H1 (cell line): ENCODE measurements around the gene DYRK2. TPM values are rescaled to one million over a fixed set of nuclear protein-coding genes. Genes with fewer than 3 reads are reported as not detected.

Experiments
- CTCF ChIA-PET: fragments of 300-600 bp; sonication (Branson Sonifier 250); formaldehyde crosslinking; loops from one replicate; lab custom pipeline; 2021; ENCODE audit not compliant: partially characterized antibody; lab: Charles Lee
- POLR2A ChIA-PET: fragments of 300-600 bp; sonication (Branson Sonifier 250); formaldehyde crosslinking; loops from one replicate; lab custom pipeline; 2021; ENCODE audit warnings: inconsistent platforms; ENCODE audit not compliant: partially characterized antibody; lab: Charles Lee
- DNase-seq, 2 experiments: peaks; one replicate each; pipeline versions ENCODE4 v3.0.0 to v3.0.0-alpha.2; 2010 to 2022; ENCODE audit warnings: low spot score in 2 of 2, low read depth in 1 of 2, mixed read lengths in 1 of 2
- FAIRE-seq: peaks from 2 replicates; lab custom pipeline; 2011; peaks lifted over from hg19 to GRCh38; lab: Jason Lieb, UNC
- H2AFZ ChIP-seq: 2 replicates; pipeline ENCODE4 v1.8.1; 2012; ENCODE audit warnings: low read length, inconsistent platforms
- H2AK5ac ChIP-seq: 2 replicates; pipeline ENCODE4 v1.6.1; 2013; ENCODE audit warnings: low read depth, low read length
- H2BK120ac ChIP-seq: replicated peaks from 2 replicates; pipeline ENCODE3; 2013; ENCODE audit warnings: low read depth, low read length, inconsistent platforms
- H2BK12ac ChIP-seq: 2 replicates; pipeline ENCODE4 v1.6.1; 2013; ENCODE audit warnings: low read depth, low read length
- H2BK15ac ChIP-seq: 2 replicates; pipeline ENCODE4 v1.6.1; 2013; ENCODE audit warnings: low read length
- H2BK20ac ChIP-seq: 2 replicates; pipeline ENCODE4 v1.6.1; 2013; ENCODE audit warnings: low read length
- H2BK5ac ChIP-seq: 2 replicates; pipeline ENCODE4 v1.6.1; 2013; ENCODE audit warnings: low read depth, low read length
- H3K14ac ChIP-seq: 2 replicates; pipeline ENCODE4 v1.6.1; 2013; ENCODE audit warnings: inconsistent platforms; ENCODE audit not compliant: insufficient read length
- H3K18ac ChIP-seq: 2 replicates; pipeline ENCODE4 v1.6.1; 2013; ENCODE audit warnings: low read length; ENCODE audit errors: extremely low read depth
- H3K23ac ChIP-seq: 2 replicates; pipeline ENCODE4 v1.6.1; 2013; ENCODE audit warnings: inconsistent platforms; ENCODE audit not compliant: insufficient read length
- H3K23me2 ChIP-seq: 2 replicates; pipeline ENCODE4 v1.6.1; 2013; ENCODE audit warnings: low read depth, low read length
- H3K27ac ChIP-seq: 2 replicates; pipeline ENCODE4 v1.6.1; 2011; ENCODE audit warnings: low read depth, low read length, inconsistent platforms
- H3K27me3 ChIP-seq, 4 experiments: replicated peaks in 1 of 4; 1 replicate in 1 of 4; 2 replicates in 3 of 4; pipeline versions ENCODE4 v1.6.1 to v1.8.1; 2011 to 2013; ENCODE audit warnings: low read length in 3 of 4, mild to moderate bottlenecking in 3 of 4, inconsistent platforms in 2 of 4, mixed read lengths in 2 of 4, moderate library complexity in 1 of 4; ENCODE audit not compliant: control insufficient read depth in 3 of 4, insufficient read depth in 3 of 4; ENCODE audit errors: extremely low read depth in 1 of 4
- H3K36me3 ChIP-seq, 4 experiments: 2 replicates each; pipeline versions ENCODE4 v1.6.1 to v1.8.1; 2011 to 2013; ENCODE audit warnings: mild to moderate bottlenecking in 4 of 4, low read length in 3 of 4, moderate library complexity in 2 of 4, control low read depth in 1 of 4, inconsistent platforms in 1 of 4; ENCODE audit not compliant: insufficient read depth in 4 of 4, control insufficient read depth in 2 of 4
- H3K4ac ChIP-seq: replicated peaks from 2 replicates; pipeline ENCODE3; 2013; ENCODE audit warnings: low read length, low read depth, mixed read lengths, inconsistent platforms; ENCODE audit not compliant: insufficient read length
- H3K4me1 ChIP-seq, 4 experiments: replicated peaks in 1 of 4; 1 replicate in 1 of 4; 2 replicates in 3 of 4; pipeline versions ENCODE4 v1.6.1 to v1.8.1; 2011 to 2013; ENCODE audit warnings: low read length in 3 of 4, inconsistent platforms in 2 of 4, mixed read lengths in 1 of 4; ENCODE audit not compliant: insufficient read depth in 4 of 4, control insufficient read depth in 3 of 4
- H3K4me2 ChIP-seq, 2 experiments: 2 replicates each; pipeline versions ENCODE4 v1.6.1 to v1.8.1; 2011 to 2013; ENCODE audit warnings: low read depth in 2 of 2, low read length in 2 of 2, control low read depth in 1 of 2, inconsistent platforms in 1 of 2, mild to moderate bottlenecking in 1 of 2; ENCODE audit not compliant: insufficient read depth in 1 of 2
- H3K4me3 ChIP-seq, 4 experiments: fragments of 200-600, 300-600 bp in 1 of 4; sonication (generic), shearing (Covaris generic), sonication (Bioruptor Twin) in 1 of 4; 2 replicates each; pipeline versions ENCODE4 v1.5.1 to v1.8.1; 2011 to 2016; ENCODE audit warnings: low read length in 4 of 4, low read depth in 3 of 4, control low read depth in 2 of 4, inconsistent platforms in 2 of 4, mild to moderate bottlenecking in 2 of 4, mixed read lengths in 1 of 4, moderate library complexity in 1 of 4; ENCODE audit not compliant: insufficient read depth in 2 of 4; ENCODE audit errors: extremely low read depth in 1 of 4
- H3K56ac ChIP-seq: replicated peaks from 2 replicates; pipeline ENCODE3; 2013; ENCODE audit warnings: low read depth, mild to moderate bottlenecking, mixed read lengths, low read length, inconsistent platforms; ENCODE audit not compliant: insufficient read length
- H3K79me1 ChIP-seq: 2 replicates; pipeline ENCODE4 v1.6.1; 2013; ENCODE audit warnings: low read depth, low read length, control low read depth
- H3K79me2 ChIP-seq, 2 experiments: 2 replicates each; pipeline versions ENCODE4 v1.6.1 to v1.8.1; 2012 to 2013; ENCODE audit warnings: low read length in 2 of 2, mild to moderate bottlenecking in 2 of 2, inconsistent platforms in 1 of 2; ENCODE audit not compliant: insufficient read depth in 2 of 2, control insufficient read depth in 1 of 2
- H3K9ac ChIP-seq, 4 experiments: replicated peaks in 1 of 4; 1 replicate in 1 of 4; 2 replicates in 3 of 4; pipeline versions ENCODE4 v1.6.1 to v1.8.1; 2011 to 2013; ENCODE audit warnings: low read depth in 3 of 4, low read length in 3 of 4, control low read depth in 2 of 4, mild to moderate bottlenecking in 2 of 4, moderate library complexity in 2 of 4, inconsistent platforms in 1 of 4; ENCODE audit errors: extremely low read depth in 1 of 4
- H3K9me3 ChIP-seq, 2 experiments: 2 replicates each; pipeline versions ENCODE4 v1.6.1 to v1.8.1; 2012 to 2013; ENCODE audit warnings: mild to moderate bottlenecking in 2 of 2, moderate library complexity in 2 of 2, control low read depth in 1 of 2, inconsistent platforms in 1 of 2, low read depth in 1 of 2, low read length in 1 of 2, mixed read lengths in 1 of 2; ENCODE audit not compliant: insufficient read depth in 2 of 2
- H4K20me1 ChIP-seq, 2 experiments: replicated peaks in 1 of 2; 2 replicates each; pipeline versions ENCODE3 to v1.8.1; 2011 to 2013; ENCODE audit warnings: inconsistent platforms in 2 of 2, low read length in 2 of 2, mild to moderate bottlenecking in 1 of 2; ENCODE audit not compliant: insufficient read depth in 2 of 2, control insufficient read depth in 1 of 2
- H4K5ac ChIP-seq: 2 replicates; pipeline ENCODE4 v1.6.1; 2013; ENCODE audit warnings: low read length, low read depth, mixed read lengths, inconsistent platforms; ENCODE audit not compliant: insufficient read length
- H4K8ac ChIP-seq: 2 replicates; pipeline ENCODE4 v1.8.0; 2013; ENCODE audit warnings: mild to moderate bottlenecking, moderate library complexity, low read length, inconsistent platforms; ENCODE audit not compliant: insufficient read depth; ENCODE audit errors: extremely low read depth
- H4K91ac ChIP-seq: replicated peaks from 2 replicates; pipeline ENCODE3; 2013; ENCODE audit warnings: low read length, mixed read lengths, inconsistent platforms; ENCODE audit not compliant: insufficient read length
- ASH2L ChIP-seq: fragments of 200-600, 300-600 bp; sonication (generic); IDR thresholded peaks from one replicate; pipeline ENCODE4 v1.7.1; 2017; ENCODE audit warnings: low read length
- BACH1 ChIP-seq: IDR thresholded peaks from 2 replicates; pipeline ENCODE4 v1.6.1; 2012; ENCODE audit warnings: low read length, improper control_type of control experiment
- CBX8 ChIP-seq: fragments of 300-800, 300-1000 bp; sonication (generic); IDR thresholded peaks from 2 replicates; pipeline ENCODE4 v1.7.1; 2016; ENCODE audit warnings: low read depth, low read length, borderline replicate concordance
- WGBS, 2 experiments: shearing (Covaris generic) in 1 of 2; methylation state at CpG; one replicate each; pipeline versions ENCODE4 v1.1.6 to v1.1.7; 2013 to 2015; ENCODE audit warnings: low lambda C conversion rate in 2 of 2, mixed read lengths in 2 of 2, inconsistent platforms in 1 of 2, low coverage in 1 of 2, missing lambda C conversion rate in 1 of 2; ENCODE audit not compliant: insufficient replicate concordance in 2 of 2, insufficient coverage in 1 of 2, insufficient read length in 1 of 2; ENCODE audit errors: extremely low coverage in 1 of 2, missing lambda C conversion rate in 1 of 2; 5-methylcytosine and 5-hydroxymethylcytosine counted together
- polyA plus RNA-seq, 7 experiments: library from polyadenylated mRNA; depleted of rRNA in 3 of 7; stranded (reverse) in 5 of 7; unstranded in 2 of 7; fragments of >200 nt in 5 of 7; fragments of 200-250 nt in 2 of 7; gene quantifications; 1 replicate in 5 of 7; 2 replicates in 1 of 7; 4 replicates in 1 of 7; pipeline versions ENCODE4 v1.2.1 to v1.2.3, GENCODE V29; 2011 to 2013; ENCODE audit warnings: missing spikeins in 2 of 7, mixed read lengths in 2 of 7
- total RNA-seq: library from RNA; stranded (reverse); fragmentation: NEBNext Ultra II Directional; extraction: Animal tissue kit (Norgen Biotek cat#: 25700); gene quantifications from 2 replicates; pipeline ENCODE4 v1.2.1, GENCODE V29; 2021

DYRK2 gene
- total and polyA plus RNA-seq, 2 of the 8 experiments (the other 6 are each of a cell fraction or from before 2014, with no cell fraction given), result 11.2 to 31.6 TPM

DNA sequence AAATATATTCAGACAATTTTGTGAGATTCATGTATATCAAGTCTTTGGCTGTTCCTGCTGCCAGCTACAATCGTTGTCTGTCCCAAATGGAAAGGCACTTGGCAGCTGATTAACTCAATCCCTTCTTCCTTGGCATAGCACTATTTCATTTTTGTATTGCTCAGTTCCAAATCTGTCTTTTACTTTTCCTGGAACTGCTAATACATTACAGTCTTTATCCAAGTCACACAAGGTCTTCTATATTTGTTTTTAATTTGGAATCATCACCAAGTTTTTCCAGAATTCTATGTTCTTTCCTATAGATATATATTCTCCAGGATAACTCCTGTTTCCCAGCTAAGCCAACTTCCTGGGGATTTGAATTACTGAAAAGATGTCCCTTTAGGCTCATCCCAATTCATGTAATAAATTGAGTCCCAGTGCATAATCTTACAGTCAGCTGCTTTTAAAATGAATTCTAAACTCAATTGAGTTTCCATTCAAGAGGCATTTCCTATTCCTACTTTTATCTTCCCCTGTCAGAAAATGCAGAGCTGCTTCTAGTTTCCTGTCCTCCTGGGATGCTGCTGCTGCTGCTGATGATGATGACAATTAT is 45.9 kb downstream of the DYRK2 start:
- no peak overlapping the region for H3K27ac ChIP-seq
- H3K79me1 ChIP-seq, result no peaks in the 10 kb centered on the region
- CTCF ChIA-PET, result interaction anchor here (0.6 to 1.6 kb wide), 4 partner anchors 29 to 834 kb away, joined by 3 to 4 read pairs (median 3); no protein-coding TSS in a partner anchor
- H4K20me1 ChIP-seq, result no peaks in the 10 kb centered on the region
- no peak overlapping the region for H2BK5ac ChIP-seq
- no peak overlapping the region for H3K14ac ChIP-seq
- peaks cover 0 to under 1% (median 0%) of the 10 kb centered on the region in 4 experiments; a peak in 2 of 7 replicates for H3K27me3 ChIP-seq
- no peak overlapping the region for H3K9ac ChIP-seq
- no peak for TF ChIP-seq ASH2L
- TF ChIP-seq CBX8, result no peak
- no peak for TF ChIP-seq BACH1
- 82% methylated on average over 1 of the region's 1 CpG; no CpG with 5 or more reads in 1 of the 2 experiments for WGBS, 2 experiments
- POLR2A ChIA-PET, result no interaction called here
- no peak overlapping the region for H3K56ac ChIP-seq
- DNase-seq (no peak), FAIRE-seq (no peak)
- no peak overlapping the region for H3K18ac ChIP-seq
- no peaks in the 10 kb centered on the region for H3K9me3 ChIP-seq
- no peak overlapping the region for H2BK20ac ChIP-seq
- H2AK5ac ChIP-seq, result no peak overlapping the region
- H4K91ac ChIP-seq, result no peak overlapping the region
- H3K23ac ChIP-seq, result no peak overlapping the region
- no peak overlapping the region for H2AFZ ChIP-seq
- H3K36me3 ChIP-seq, result no peaks in the 10 kb centered on the region
- no peaks in the 10 kb centered on the region for H3K79me2 ChIP-seq
- H3K4me2 ChIP-seq, result no peak overlapping the region
- H4K5ac ChIP-seq, result no peak overlapping the region
- H4K8ac ChIP-seq, result no peak overlapping the region
- no peak overlapping the region for H2BK12ac ChIP-seq
- no peak overlapping the region for H2BK120ac ChIP-seq
- H3K4ac ChIP-seq, result no peak overlapping the region
- no peak overlapping the region for H2BK15ac ChIP-seq
- no peaks in the 10 kb centered on the region; the same call in 1 of the 2 replicates for H3K23me2 ChIP-seq
- no peak overlapping the region for H3K4me3 ChIP-seq
- no peaks in the 10 kb centered on the region for H3K4me1 ChIP-seq
